Chondrocyte (in vitro differentiated cells): Measurements from ENCODE around the gene U2AF2. TPM values are rescaled to one million over a fixed set of nuclear protein-coding genes. Genes with fewer than 3 reads are reported as not detected.

Source experiments
- DNase-seq: peaks from one replicate; pipeline ENCODE4 v3.0.0; 2021; ENCODE audit warnings: mixed read lengths, low spot score
- H3K27ac Mint-ChIP-seq: one replicate; pipeline ENCODE4 v1.8.0; 2021; ENCODE audit warnings: mild to moderate bottlenecking, moderate library complexity, mixed read lengths; ENCODE audit not compliant: unreplicated experiment
- H3K27me3 Mint-ChIP-seq: 2 replicates; pipeline ENCODE4 v1.8.0; 2021; ENCODE audit warnings: low read depth, mixed read lengths
- H3K36me3 Mint-ChIP-seq: 2 replicates; pipeline ENCODE4 v1.8.0; 2021; ENCODE audit warnings: low read depth, mixed read lengths
- H3K4me1 Mint-ChIP-seq: 2 replicates; pipeline ENCODE4 v1.8.0; 2021; ENCODE audit warnings: low read depth, mild to moderate bottlenecking, mixed read lengths
- H3K4me3 Mint-ChIP-seq: one replicate; pipeline ENCODE4 v1.8.0; 2021; ENCODE audit warnings: mild to moderate bottlenecking, moderate library complexity, mixed read lengths; ENCODE audit not compliant: unreplicated experiment
- H3K9me3 Mint-ChIP-seq: 2 replicates; pipeline ENCODE4 v1.8.0; 2021; ENCODE audit warnings: low read depth, mixed read lengths
- total RNA-seq: library from RNA; stranded (reverse); gene quantifications from 3 replicates; pipeline ENCODE4 v1.2.1, GENCODE V29; 2021
- TF ChIP-seq, protein P1 (sequence below): fragments of 200-600 bp; sonication (generic); IDR thresholded peaks from 2 replicates; pipeline ENCODE4 v1.5.0; 2021; ENCODE audit warnings: antibody characterized with exemption, mild to moderate bottlenecking, moderate library complexity

U2AF2 gene
- total RNA-seq, 1 donor from 2014 or later = 129 TPM

DNA sequence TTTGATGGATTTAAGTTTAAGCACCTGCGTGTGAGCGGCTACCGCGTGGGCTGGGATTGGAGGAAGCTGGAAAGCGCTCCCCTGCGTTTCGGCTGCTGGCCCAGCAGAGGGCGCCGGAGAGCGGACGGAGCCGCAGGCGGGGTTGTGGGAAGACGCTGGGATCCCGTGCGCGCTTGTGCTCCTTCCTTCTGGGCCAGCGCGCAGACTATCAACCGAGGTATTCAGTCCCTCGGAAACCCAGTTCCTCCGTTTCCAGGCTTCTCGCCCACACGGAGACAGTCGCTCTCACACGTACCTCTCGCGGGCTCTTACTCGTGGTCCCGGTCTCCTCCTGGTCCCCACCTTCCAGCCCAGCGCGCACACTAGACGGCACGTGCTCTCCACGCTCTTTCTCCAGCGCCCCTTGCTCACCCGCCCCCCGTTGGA is 49.0 kb downstream of the U2AF2 start:
- no peak overlapping the region for H3K27ac Mint-ChIP-seq
- peaks cover 22% of the 10 kb centered on the region for H3K36me3 Mint-ChIP-seq
- DNase-seq = no peak
- H3K9me3 Mint-ChIP-seq = peaks cover 6% of the 10 kb centered on the region
- H3K4me3 Mint-ChIP-seq = no peak overlapping the region
- H3K27me3 Mint-ChIP-seq = no peaks in the 10 kb centered on the region
- TF ChIP-seq, protein P1, sequence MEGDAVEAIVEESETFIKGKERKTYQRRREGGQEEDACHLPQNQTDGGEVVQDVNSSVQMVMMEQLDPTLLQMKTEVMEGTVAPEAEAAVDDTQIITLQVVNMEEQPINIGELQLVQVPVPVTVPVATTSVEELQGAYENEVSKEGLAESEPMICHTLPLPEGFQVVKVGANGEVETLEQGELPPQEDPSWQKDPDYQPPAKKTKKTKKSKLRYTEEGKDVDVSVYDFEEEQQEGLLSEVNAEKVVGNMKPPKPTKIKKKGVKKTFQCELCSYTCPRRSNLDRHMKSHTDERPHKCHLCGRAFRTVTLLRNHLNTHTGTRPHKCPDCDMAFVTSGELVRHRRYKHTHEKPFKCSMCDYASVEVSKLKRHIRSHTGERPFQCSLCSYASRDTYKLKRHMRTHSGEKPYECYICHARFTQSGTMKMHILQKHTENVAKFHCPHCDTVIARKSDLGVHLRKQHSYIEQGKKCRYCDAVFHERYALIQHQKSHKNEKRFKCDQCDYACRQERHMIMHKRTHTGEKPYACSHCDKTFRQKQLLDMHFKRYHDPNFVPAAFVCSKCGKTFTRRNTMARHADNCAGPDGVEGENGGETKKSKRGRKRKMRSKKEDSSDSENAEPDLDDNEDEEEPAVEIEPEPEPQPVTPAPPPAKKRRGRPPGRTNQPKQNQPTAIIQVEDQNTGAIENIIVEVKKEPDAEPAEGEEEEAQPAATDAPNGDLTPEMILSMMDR = peak; percentile 63
- no peaks in the 10 kb centered on the region for H3K4me1 Mint-ChIP-seq

DNA sequence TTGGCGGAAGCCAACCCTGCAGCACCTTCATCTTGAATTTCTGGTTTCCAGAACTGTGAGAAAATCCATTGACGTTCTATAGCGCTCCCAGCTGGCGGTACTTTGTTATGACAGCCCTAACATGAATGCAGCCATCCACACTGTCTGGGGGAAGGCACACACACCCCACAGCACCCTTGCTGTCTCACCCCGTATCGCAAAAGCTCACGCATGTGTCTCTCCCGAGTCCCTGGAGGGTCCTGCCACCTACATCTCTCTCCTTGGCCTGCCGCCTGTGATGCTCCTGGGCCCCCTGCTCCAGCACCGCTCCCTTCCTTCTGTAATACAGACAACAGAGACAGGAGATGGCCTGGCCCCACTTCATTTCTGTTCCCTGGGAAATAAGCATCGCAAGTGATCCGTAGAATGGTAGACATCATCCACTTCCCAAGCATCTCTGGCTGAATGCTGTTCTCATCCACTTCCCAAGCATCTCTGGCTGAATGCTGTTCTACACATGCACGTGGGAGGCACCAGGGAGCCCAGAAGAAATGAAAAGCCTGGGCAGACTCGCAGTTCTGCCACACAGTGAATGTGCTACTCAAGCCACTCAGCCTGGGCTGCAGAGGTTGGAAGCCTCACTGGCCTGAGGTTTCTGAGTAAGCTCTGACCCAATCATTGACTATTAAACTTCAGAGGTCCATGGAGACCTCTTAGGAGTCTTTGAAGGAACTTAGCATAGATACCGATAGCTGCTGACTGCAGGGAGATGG is 49.8 kb downstream of the U2AF2 start:
- no peaks in the 10 kb centered on the region for H3K27me3 Mint-ChIP-seq
- H3K27ac Mint-ChIP-seq = no peak overlapping the region
- no peak for DNase-seq
- no peak overlapping the region for H3K4me3 Mint-ChIP-seq
- H3K9me3 Mint-ChIP-seq = peaks cover 7% of the 10 kb centered on the region
- no peaks in the 10 kb centered on the region for H3K4me1 Mint-ChIP-seq
- H3K36me3 Mint-ChIP-seq = peaks cover 20% of the 10 kb centered on the region
- TF ChIP-seq, protein P1 = no peak

DNA sequence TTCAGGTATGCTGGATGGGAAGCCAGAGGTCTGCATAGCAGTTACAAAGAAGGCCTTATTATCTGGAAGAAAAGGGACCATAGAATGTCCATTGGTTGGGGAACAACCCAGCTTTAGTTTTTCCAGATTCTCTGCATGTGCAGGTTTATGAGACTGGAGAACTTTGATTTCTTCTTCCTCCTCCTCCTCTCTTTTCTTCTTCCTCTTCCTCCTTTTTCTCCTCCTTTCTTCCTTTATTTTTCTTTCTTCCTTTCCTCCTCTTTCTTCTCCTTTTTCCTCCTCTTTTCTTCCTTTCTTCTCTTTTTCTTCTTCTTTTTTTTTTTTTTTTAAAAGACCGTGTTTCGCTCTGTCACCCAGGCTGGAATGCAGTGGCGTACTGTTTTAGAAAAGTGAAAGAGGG is 51.1 kb downstream of the U2AF2 start:
- H3K4me3 Mint-ChIP-seq = no peak overlapping the region
- H3K36me3 Mint-ChIP-seq = peaks cover 15% of the 10 kb centered on the region
- H3K4me1 Mint-ChIP-seq = no peaks in the 10 kb centered on the region
- H3K9me3 Mint-ChIP-seq = peaks cover 9% of the 10 kb centered on the region
- H3K27me3 Mint-ChIP-seq = no peaks in the 10 kb centered on the region
- no peak overlapping the region for H3K27ac Mint-ChIP-seq
- DNase-seq = no peak
- TF ChIP-seq, protein P1 = no peak

DNA sequence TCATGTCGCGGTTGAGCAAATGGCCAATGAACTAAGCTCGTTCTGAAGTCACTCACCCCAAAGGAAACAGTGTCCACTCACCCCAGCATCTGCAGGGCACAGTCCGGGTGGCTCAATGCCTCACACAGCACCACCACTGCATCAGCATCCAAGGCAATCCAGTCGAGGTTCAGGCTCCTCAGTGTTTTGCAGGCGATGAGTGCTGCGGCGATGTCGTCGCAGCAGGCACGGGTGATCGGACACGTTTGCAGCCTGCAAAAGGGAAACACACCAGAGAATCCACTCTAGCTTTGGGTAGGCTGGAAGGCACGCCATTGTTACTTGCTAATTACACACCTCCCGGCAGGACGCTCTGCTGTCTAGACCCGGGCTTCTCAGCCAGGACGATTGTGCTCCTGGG is 56.9 kb downstream of the U2AF2 start:
- Mint-ChIP-seq H3K36me3 (no peaks in the 10 kb centered on the region), H3K27me3 (no peaks in the 10 kb centered on the region), H3K9me3 (peaks cover 15% of the 10 kb centered on the region), H3K4me1 (no peaks in the 10 kb centered on the region), H3K27ac (no peak overlapping the region), H3K4me3 (no peak overlapping the region)
- TF ChIP-seq, protein P1 = no peak
- no peak for DNase-seq

DNA sequence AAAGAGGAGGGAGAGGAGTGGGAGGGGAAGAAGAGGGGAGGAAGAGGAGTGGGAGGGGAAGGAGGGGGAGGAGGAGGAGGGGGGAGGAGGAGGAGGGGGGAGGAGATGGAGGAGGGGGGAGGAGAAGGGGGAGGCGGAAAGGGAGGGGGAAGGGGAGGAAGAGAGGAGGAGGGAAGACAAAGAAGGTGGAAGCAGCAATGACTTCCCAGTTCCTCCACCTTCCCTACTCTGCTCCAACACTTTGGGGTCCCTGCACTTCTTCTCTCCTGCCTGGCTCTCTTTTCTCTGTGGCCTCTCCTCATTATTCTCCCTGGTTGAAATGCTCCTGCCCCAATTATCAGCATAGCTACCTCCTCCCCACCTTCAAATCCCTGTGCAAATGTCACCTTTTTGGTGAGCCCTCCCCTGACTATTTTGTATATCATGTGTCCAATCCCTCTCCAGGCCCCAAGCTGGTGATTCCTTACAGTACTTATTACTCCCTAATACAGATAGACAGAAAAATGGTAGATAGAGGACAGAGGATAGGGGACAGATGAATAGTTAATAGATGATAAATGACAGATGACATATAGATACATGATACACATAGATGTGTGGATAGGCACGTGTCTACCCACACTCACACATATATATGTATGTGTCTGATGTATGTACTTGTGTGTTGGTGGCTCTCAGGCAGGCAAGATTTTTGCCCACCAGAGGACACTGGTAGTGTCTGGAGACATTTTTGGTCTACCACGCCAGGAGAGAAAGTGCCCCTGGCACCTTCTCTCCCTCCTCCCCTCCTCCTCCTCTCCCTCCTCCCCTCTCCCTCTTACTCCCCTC is 58.2 kb downstream of the U2AF2 start:
- Mint-ChIP-seq H3K9me3 (peaks cover 12% of the 10 kb centered on the region), H3K4me1 (no peaks in the 10 kb centered on the region), H3K4me3 (no peak overlapping the region), H3K36me3 (no peaks in the 10 kb centered on the region), H3K27me3 (peaks cover 2% of the 10 kb centered on the region), H3K27ac (no peak overlapping the region)
- DNase-seq = no peak
- TF ChIP-seq, protein P1 = no peak
